Stimulated activated CD4-positive, alpha-beta T cell treated with anti-CD3 and anti-CD28 coated beads, TNF-alpha, amount 100 ng/mL, for 1 hour (primary cell): ENCODE results near the gene GALNT14.
"Not testable (repeated sequence)": the region's sequence is repeated elsewhere in the genome, so short reads cannot be mapped to it uniquely, and the experiment has no call there.

Experiments used
- DNase-seq, 3 donors: peaks; one replicate each; pipeline ENCODE4 v3.0.0-alpha.2; 2020; ENCODE audit warnings: low read depth in 3 of 3, low spot score in 1 of 3

Gene GALNT14

GRCh38 chr2:31138037-31138962 is at the start of gene GALNT14:
GALNT14 (minus strand) TSS chr2:31138440; CDS start chr2:31138086, 354 bp downstream.
- no peak for DNase-seq

GRCh38 chr2:31187166-31187565 is 48.9 kb upstream of the GALNT14 start:
- DNase-seq = no peak

GRCh38 chr2:31183973-31184372 is 45.7 kb upstream of the GALNT14 start:
- not testable (repeated sequence) for DNase-seq

GRCh38 chr2:31176742-31177141 is 38.5 kb upstream of the GALNT14 start:
- DNase-seq = no peak

GRCh38 chr2:31171142-31171541 is 32.9 kb upstream of the GALNT14 start:
- no peak for DNase-seq

GRCh38 chr2:31170071-31170698 is 31.9 kb upstream of the GALNT14 start:
- peak in 1 of 3 donors; percentile 21 for DNase-seq

- DNase-seq = no peak
Observed at GRCh38 chr2:31168291-31168690, 30.1 kb upstream of the GALNT14 start.

GRCh38 chr2:31166925-31167324 is 28.7 kb upstream of the GALNT14 start:
- no peak for DNase-seq

- no peak for DNase-seq
Observed at GRCh38 chr2:31163011-31163539, 24.8 kb upstream of the GALNT14 start.

GRCh38 chr2:31161637-31162036 is 23.4 kb upstream of the GALNT14 start:
- no peak for DNase-seq

- DNase-seq = no peak
Observed at GRCh38 chr2:31151501-31151900, 13.3 kb upstream of the GALNT14 start.

- no peak for DNase-seq
Observed at GRCh38 chr2:31150120-31150670, 12.0 kb upstream of the GALNT14 start.

GRCh38 chr2:31148514-31148913 is 10.3 kb upstream of the GALNT14 start:
- no peak for DNase-seq

GRCh38 chr2:31147645-31148044 is 9.4 kb upstream of the GALNT14 start:
- no peak for DNase-seq

- DNase-seq = no peak
Observed at GRCh38 chr2:31142110-31142509, 3.9 kb upstream of the GALNT14 start.

GRCh38 chr2:31141443-31142085 is 3.3 kb upstream of the GALNT14 start:
- DNase-seq = no peak

GRCh38 chr2:31140151-31140550 is 1.9 kb upstream of the GALNT14 start:
- no peak for DNase-seq

GRCh38 chr2:31139671-31140070 is 1.4 kb upstream of the GALNT14 start:
- no peak for DNase-seq

GRCh38 chr2:31137211-31138036 is 816 bp downstream of the GALNT14 start:
- DNase-seq = no peak

GRCh38 chr2:31136732-31137131 is 1.5 kb downstream of the GALNT14 start:
- no peak for DNase-seq
